ENCODE results near the gene LOXL3.
A peak's percentile ranks its signal among the peaks of the same experiment; 100 is the strongest.
"Not testable (repeated sequence)": the region's sequence is repeated elsewhere in the genome, so short reads cannot be mapped to it uniquely, and the experiment has no call there.

Gene LOXL3

DNA sequence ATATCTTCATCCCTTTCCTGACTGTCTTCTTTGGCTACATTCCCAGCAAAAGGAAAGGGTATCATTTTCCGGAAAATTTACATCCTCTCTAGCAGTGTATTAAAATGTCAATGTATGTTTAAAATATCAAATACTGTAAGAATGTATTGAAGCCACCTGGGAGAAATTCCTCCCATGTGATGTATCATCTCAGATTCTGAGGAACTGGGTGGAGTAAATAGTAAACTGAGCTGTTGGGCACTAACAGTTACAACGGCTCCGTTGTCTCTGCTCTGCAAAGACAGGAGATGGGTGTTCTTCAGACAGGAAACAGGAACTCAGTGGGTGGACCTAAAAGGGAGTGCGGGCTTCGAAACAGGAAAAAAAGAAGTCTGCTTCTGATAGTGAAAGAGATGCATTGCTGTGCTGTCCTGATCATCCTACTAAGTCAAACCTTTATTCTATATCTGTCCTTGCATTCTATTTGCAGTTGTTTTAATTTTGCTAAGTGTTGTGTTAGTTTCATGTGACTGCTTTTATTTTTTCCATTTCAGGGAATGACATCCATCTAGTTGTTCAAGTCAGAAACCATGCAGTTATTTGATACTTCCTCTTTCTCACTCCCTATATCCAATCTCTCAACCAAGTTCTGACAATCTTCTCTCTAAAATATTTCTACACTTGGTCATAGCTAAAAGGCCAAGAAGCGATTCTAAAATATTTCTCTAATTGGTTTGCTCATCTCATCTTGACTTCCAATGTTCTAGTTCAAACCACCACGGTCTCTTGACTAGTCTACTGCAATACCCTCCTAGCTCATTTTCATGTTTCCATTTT lies 20.2 kb upstream of the LOXL3 start:
- peak in 1 of 2 experiments; percentile 64 for DNase-seq

DNA sequence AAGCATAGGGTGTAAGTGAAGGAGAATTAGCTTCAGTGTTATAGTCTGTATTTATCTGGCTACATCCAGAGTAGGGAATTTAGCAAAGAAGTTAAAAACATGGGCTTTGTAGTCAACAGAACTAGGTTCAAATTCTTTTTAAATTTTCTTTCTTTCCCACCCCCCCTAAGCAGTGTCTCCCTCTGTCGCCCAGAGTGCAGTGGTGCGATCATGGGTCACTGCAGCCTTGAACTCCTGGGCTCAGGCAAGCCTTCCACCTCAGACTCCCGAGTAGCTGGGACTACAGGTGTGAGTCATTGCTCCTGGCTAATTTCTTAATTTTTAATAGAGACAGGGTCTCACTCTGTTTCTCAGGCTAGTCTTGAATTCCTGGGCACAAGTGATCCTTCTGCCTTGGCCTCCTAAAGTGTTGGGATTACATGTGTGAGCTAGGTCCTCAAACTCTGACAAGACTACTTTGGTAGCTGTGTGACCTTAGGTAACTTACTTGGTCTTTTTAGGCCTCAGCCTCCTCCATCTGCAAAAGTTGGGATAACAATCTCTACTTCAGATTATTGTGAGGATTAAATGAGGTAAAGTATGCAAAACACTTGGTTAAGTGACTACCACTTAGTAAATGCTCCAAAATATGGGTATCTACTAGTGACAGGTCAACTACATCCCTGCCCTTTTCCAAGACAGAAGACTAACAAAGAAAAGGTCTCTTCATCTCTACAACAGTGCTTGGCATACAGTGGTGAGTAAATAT lies 18.6 kb upstream of the LOXL3 start:
- no peak for DNase-seq

DNA sequence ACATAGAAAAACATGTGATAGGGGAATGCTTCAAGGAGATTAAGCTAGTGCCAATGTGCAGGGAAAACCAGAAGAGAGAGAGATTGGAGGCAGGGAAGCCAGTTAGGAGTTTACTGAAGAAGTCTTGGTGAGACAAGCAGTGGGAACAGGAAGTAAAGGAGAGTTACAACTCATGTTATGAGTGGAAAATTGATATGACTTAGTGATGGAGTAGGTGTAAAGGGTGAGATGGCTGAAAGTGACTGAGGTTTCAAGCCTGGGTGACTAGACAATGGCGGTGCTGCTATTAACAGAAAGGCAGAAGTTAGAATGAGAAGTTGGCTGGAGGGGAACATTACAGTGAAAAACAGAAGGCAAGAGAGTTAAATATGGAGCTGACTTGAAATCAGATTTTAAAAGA lies 17.3 kb upstream of the LOXL3 start:
- no peak for DNase-seq

- no peak for DNase-seq
Observed at GRCh38 chr2:74569686-74570085, 15.9 kb upstream of the LOXL3 start.

DNA sequence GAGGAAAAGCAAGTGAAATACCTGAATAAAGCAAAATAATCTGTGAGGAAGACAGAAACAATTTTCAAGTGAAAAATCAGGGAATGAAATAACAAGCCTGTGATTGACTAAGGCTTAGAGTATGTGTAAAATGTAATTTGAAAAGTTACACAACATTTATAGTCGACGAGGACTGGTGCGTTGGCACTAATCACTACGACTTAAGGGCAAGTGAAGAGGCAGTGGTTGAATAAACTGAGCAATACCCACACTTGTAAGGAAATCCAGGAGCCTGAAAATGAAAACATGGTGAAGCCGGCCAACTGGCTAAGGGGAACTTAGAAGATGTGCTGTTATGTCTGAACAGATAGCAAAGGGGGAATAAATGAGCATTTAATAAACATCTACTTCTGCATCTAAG lies 14.1 kb upstream of the LOXL3 start:
- DNase-seq = no peak

- DNase-seq = no peak
Observed at GRCh38 chr2:74566754-74567085, 13.0 kb upstream of the LOXL3 start.

DNA sequence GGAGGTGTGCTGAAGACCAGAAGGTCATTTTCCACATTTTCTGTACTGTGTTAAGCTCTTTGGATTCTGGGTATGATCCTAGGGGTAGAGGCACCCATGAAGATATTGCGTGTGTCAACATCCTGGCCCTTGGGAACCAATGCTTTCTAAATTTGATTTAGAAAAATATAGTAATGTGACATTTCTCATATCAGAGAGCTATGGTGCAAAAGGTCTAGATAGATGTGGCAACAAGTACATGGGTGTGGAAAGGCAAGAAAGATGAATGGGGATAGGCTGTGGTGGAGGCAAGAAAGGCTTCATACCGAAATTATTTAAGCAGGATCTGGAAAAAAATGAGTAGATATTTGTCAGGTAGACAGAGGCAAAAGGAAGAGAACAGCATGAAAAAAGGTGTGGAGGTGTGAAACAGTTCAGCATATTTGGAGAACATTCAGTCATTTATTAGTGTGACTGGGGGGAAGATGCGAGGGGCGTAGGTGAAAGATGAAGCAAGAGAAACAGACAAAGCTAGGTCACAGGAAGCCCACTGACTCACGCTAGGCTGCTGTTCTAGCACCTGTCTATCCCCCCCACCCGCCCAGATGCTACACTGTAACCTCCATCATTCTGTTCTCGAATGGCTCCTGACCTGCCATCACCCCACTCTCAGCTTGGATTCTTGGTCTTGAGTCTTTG lies 12.5 kb upstream of the LOXL3 start:
- no peak for DNase-seq

- no peak for DNase-seq
Observed at GRCh38 chr2:74564222-74564621, 10.5 kb upstream of the LOXL3 start.

GRCh38 chr2:74562126-74562775 lies 8.5 kb upstream of the LOXL3 start:
- no peak for DNase-seq

DNA sequence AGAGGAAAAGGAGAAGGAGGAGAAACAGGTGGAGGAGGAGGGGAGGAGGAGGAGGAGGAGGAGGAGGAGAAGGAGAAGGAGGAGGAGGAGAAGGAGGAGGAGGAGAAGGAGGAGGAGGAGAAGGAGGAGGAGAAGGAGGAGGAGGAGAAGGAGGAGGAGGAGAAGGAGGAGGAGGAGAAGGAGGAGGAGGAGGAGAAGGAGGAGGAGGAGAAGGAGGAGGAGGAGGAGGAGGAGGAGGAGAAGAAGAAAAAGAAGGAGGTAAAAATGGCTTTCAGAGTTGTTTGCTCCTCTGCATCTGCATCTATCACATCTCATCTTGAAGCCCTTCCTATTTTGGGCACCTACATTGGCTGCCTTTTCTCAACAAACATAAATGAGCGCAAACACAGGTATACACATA lies 7.3 kb upstream of the LOXL3 start:
- not testable (repeated sequence) for DNase-seq

DNA sequence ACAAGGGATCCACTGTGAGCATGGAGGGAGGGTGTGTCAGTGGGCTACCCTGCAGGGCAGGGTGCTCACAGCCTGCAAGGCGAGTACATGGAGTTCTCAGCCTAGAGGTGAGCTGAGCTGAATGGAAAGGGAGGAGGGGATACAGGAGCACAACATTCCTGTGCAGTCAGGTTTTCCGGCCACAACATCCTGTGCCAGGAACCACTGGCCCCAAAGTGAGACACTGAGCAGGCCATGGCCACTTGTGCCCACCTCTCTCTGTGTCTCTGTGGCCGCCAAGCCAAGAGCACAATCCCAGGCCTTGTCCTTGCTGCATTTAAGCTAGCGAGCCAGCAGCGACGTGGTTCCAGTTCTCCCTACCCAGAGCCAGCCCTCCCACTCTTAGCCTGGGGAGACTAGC lies 6.8 kb upstream of the LOXL3 start:
- DNase-seq = no peak

DNA sequence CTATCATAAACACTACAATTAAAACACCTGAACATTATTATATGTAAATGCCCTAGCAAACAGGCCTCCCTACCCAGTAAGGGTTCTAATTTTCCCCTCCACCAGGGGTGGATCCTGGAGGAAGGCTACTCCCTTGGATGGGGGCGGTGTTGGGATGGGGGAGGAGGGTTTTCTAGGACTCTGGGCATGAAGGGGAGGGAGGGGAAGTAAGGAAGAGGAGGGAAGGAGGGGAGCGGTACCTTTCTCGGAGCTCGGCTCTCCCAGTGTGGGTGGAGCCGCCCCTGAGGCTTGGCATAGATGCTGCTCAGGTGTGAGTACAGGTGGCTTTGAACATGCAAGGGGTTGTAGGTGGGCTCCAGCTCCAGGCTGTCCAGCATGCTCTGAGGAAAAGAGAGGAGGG lies 6.2 kb upstream of the LOXL3 start:
- no peak for DNase-seq

DNA sequence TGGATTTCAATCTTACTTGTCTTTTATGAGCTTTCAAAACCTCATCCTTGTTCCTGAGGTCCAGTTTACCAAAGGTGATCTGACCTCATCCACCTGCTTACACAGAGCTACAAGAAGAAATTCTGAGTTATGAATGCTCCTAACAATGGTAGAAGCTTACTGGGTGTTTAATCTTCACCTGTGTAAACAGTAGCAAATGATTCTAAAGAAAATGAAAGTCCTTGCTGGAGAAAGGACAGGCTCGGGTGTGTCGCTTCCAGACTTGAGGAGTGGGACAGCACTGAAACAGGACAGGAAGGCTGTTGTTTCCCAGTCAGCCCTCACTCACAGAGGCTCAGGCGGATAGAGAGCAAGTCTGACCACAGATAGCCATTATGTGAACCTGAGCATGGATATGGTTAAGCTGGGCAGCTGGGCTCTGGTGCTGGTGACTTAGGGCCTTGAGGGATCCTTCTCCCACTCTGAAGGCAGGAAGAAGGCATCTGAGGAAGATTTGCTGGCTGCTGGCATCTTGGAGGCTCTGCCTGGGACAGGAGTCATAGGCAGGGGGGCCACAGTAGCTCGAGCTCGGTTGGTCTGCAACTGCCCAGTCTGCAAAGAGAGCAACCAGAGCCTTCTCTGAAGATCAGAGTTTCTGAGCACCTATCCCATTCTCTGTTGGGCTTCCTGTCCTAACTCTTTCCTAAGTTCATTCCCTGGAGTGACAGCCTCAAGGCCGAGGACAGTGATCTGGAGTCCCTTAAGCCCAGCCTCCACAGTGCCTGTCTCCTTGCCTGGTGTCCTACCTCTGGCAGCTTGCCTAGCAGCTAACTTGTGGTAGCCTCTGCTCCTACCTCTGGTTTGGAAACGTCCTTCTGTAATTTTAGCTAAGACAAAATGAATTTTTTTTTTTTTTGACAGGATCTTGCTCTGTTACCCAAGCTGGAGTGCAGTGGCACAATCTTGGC lies 4.8 kb upstream of the LOXL3 start:
- no peak for DNase-seq

- no peak for DNase-seq
Observed at GRCh38 chr2:74556831-74557370, 3.2 kb upstream of the LOXL3 start.

DNA sequence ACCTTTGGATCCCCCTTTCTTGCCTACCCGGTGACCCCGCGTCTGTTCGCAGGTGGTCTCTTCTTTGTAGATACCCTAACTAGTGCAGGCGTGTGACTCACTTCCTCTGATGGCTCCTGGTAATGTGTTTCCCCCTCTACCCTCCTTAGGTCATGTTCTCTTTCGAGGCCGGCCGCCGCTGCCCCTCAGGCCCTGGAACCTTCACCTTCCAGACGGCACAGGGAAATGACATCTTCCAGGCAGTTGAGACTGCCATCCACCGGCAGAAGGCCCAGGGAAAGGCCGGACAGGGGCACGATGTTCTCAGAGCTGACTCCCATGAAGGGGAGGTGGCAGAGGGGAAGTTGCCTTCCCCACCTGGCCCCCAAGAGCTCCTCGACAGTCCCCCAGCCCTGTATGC lies 2.4 kb upstream of the LOXL3 start:
- no peak for DNase-seq

DNA sequence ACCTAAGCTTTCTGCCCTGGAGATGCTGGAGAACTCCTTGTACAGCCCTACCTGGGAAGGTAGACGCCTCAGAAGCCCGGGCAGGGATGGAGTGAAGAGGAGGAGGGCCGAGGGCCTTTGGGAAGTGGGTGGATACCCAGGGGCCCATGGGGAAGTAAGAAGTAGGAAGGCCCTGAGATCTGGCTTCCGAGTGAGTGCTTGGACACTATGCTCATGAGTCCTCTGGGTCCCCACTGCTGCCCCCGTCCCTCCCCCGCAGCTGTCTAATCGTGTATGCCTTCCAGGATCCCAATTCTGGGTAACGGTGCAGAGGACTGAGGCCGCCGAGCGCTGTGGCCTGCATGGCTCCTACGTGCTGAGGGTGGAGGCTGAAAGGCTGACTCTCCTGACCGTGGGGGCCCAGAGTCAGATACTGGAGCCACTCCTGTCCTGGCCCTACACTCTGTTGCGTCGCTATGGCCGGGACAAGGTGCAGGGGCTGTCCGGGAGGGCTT lies 1.9 kb upstream of the LOXL3 start:
- no peak for DNase-seq

- no peak for DNase-seq
Observed at GRCh38 chr2:74554820-74555531, 1.2 kb upstream of the LOXL3 start.

GRCh38 chr2:74552914-74553811 lies 579 bp downstream of the LOXL3 start:
- no peak for DNase-seq

GRCh38 chr2:74551942-74552913 lies 1.5 kb downstream of the LOXL3 start:
- DNase-seq = no peak
